Neural crest cell (in vitro differentiated cells): ENCODE data around the gene TMEM132A. TPM values are rescaled to one million over a fixed set of nuclear protein-coding genes. Genes with fewer than 3 reads are reported as not detected.

Experiments used
- DNase-seq: peaks from one replicate; pipeline ENCODE4 v3.0.0; 2021; ENCODE audit warnings: low read depth, mixed read lengths, low spot score
- H3K27ac Mint-ChIP-seq: one replicate; pipeline ENCODE4 v1.8.0; 2021; ENCODE audit warnings: mild to moderate bottlenecking, mixed read lengths; ENCODE audit not compliant: unreplicated experiment
- H3K27me3 Mint-ChIP-seq: 2 replicates; pipeline ENCODE4 v1.8.0; 2021; ENCODE audit warnings: low read depth, mild to moderate bottlenecking, mixed read lengths
- H3K36me3 Mint-ChIP-seq: 2 replicates; pipeline ENCODE4 v1.8.0; 2021; ENCODE audit warnings: low read depth, mild to moderate bottlenecking, mixed read lengths
- H3K4me1 Mint-ChIP-seq: 2 replicates; pipeline ENCODE4 v1.8.0; 2021; ENCODE audit warnings: mixed read lengths
- H3K4me3 Mint-ChIP-seq: one replicate; pipeline ENCODE4 v1.8.0; 2021; ENCODE audit warnings: mild to moderate bottlenecking, mixed read lengths
- H3K9me3 Mint-ChIP-seq: 2 replicates; pipeline ENCODE4 v1.8.0; 2021; ENCODE audit warnings: mixed read lengths
- total RNA-seq: library from RNA; stranded (reverse); gene quantifications from 2 replicates; pipeline ENCODE4 v1.2.1, GENCODE V29; 2021
- TF ChIP-seq, protein P1 (sequence below): fragments of 200-600 bp; sonication (generic); conservative IDR thresholded peaks from 2 replicates; pipeline ENCODE4 v1.5.0; 2021; ENCODE audit warnings: antibody characterized with exemption, mild to moderate bottlenecking

The TMEM132A gene
- total RNA-seq, 1 donor from 2014 or later = 216 TPM

DNA sequence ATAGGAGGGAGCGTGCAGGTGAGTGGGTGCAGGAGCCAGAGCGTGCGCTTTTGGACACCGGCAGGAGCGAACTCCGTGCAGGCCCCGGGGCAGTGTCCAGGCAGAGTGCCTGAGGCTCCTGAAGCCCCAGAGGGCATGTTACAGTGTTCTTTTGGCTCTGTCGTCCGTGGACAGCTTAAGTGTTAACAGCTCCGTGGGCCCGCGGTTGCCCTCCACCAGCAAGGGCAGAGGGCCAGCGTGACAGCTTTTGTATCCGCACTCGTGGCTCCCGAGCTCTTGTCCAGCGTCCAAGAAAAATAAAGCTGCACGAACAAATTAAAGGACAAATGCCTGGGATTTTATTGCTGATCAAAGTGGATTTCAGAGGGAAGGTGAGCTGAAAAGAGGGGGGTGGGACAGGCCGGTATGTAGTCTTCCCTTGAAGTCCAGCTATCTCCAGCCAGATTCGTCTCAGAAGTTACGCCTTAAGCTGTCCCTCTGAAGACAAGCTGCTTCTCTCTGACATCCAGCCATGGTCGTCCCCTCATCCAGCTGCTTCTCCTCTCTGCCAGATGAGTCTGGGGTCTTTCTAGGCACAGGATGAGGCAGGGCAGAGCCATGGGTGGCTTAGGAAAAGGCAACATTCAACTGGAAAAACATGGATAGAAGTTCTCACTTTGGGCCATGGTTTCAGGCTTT lies 11.3 kb upstream of the TMEM132A start:
- no peak for DNase-seq
- TF ChIP-seq, protein P1, sequence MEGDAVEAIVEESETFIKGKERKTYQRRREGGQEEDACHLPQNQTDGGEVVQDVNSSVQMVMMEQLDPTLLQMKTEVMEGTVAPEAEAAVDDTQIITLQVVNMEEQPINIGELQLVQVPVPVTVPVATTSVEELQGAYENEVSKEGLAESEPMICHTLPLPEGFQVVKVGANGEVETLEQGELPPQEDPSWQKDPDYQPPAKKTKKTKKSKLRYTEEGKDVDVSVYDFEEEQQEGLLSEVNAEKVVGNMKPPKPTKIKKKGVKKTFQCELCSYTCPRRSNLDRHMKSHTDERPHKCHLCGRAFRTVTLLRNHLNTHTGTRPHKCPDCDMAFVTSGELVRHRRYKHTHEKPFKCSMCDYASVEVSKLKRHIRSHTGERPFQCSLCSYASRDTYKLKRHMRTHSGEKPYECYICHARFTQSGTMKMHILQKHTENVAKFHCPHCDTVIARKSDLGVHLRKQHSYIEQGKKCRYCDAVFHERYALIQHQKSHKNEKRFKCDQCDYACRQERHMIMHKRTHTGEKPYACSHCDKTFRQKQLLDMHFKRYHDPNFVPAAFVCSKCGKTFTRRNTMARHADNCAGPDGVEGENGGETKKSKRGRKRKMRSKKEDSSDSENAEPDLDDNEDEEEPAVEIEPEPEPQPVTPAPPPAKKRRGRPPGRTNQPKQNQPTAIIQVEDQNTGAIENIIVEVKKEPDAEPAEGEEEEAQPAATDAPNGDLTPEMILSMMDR = no peak
- Mint-ChIP-seq H3K27ac (peak overlapping the region; percentile 99), H3K4me1 (peaks cover 41% of the 10 kb centered on the region), H3K36me3 (peaks cover 2% of the 10 kb centered on the region), H3K4me3 (peak overlapping the region; percentile 97), H3K9me3 (no peaks in the 10 kb centered on the region), H3K27me3 (peaks cover 32% of the 10 kb centered on the region)

GRCh38 chr11:60913793-60914632 lies 10.2 kb upstream of the TMEM132A start, which contains the start of gene TMEM109:
TMEM109 (plus strand) TSS chr11:60914158; CDS start chr11:60919694, 5,536 bp downstream.
- no peaks in the 10 kb centered on the region for H3K9me3 Mint-ChIP-seq
- H3K27me3 Mint-ChIP-seq = peaks cover 22% of the 10 kb centered on the region
- H3K27ac Mint-ChIP-seq = peak within 1 kb of the TSS; percentile 99
- H3K4me3 Mint-ChIP-seq = peak within 1 kb of the TSS; percentile 97
- TF ChIP-seq, protein P1 = no peak
- peaks cover 41% of the 10 kb centered on the region for H3K4me1 Mint-ChIP-seq
- peak; percentile 76 for DNase-seq
- H3K36me3 Mint-ChIP-seq = peaks cover 2% of the 10 kb centered on the region

DNA sequence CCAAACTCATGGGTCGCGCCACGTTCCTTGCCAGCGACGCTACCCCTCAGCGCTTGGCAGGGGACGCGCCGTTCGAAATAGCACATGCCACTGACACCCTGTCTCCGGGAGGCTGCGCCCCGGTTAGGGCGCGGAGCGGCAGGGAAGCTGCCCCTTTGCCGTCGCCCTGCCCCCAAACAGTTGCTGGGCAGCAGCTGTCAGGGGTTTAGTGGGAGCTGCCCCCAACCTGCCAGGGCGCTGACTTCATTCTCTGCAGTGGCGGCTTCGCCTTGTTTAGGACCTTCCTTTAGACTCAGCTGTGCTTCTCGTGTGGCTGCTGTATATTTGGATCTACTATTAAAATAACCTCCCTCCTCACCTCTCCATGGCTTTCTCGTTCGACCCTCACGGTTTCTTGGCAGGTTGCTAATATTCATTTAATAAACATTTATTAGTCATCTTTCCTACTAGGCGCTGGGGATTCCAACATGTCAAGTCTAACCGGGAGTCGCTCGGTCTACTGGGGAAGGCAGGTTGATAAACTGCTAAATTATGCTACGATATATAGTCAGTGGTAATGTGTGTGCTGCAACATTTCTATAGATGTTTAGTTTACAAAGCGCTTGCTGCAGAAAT lies 9.5 kb upstream of the TMEM132A start:
- H3K27ac Mint-ChIP-seq = peak overlapping the region; percentile 93
- TF ChIP-seq, protein P1 = no peak
- DNase-seq = peak; percentile 25
- H3K4me1 Mint-ChIP-seq = peaks cover 41% of the 10 kb centered on the region
- H3K27me3 Mint-ChIP-seq = peaks cover 14% of the 10 kb centered on the region
- peaks cover 2% of the 10 kb centered on the region for H3K36me3 Mint-ChIP-seq
- no peaks in the 10 kb centered on the region for H3K9me3 Mint-ChIP-seq
- H3K4me3 Mint-ChIP-seq = peak overlapping the region; percentile 97

DNA sequence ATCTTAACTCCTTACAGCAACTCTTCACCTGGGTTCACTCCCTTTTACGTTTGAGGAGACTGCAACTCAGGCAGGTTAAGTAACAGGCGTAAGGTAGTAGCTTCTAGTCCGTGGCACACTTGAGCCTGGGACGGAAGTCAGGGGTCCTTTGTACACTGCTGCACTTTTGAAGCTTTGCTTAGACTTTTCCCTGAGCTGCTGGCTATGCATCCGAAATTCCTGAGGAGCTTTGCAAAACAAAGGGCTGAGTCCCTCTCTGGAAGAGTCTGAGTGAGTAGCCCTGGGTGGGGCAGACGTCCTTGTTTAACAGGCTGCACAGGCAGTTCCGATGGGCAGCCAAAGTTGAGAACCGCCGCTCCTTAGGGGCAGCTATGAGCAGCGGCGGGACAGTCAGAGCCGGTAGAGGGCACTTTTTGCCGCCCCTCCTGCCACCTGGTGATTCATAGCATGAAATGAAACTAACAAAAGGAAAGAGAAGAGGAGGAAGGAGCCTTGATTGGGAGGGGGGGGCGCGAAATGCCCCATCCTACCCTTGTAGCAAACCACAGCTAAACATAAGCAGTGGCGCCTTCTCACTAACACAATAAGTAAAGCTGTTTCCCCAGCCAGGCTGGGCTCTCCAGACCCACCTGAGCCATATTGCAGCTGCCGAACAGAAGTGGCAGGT lies 8.9 kb upstream of the TMEM132A start:
- Mint-ChIP-seq H3K27ac (peak overlapping the region; percentile 23), H3K4me3 (peak overlapping the region; percentile 97), H3K4me1 (peaks cover 41% of the 10 kb centered on the region), H3K27me3 (peaks cover 10% of the 10 kb centered on the region), H3K9me3 (no peaks in the 10 kb centered on the region), H3K36me3 (peaks cover 3% of the 10 kb centered on the region)
- TF ChIP-seq, protein P1 = no peak
- DNase-seq = no peak

- Mint-ChIP-seq H3K27ac (no peak overlapping the region), H3K27me3 (peaks cover 2% of the 10 kb centered on the region), H3K4me3 (peak overlapping the region; percentile 47)
Measured at GRCh38 chr11:60916669-60917206, 7.5 kb upstream of the TMEM132A start.

More at GRCh38 chr11:60916669-60917206, 7.5 kb upstream of the TMEM132A start:
- TF ChIP-seq, protein P1 = no peak
- Mint-ChIP-seq H3K4me1 (peaks cover 41% of the 10 kb centered on the region), H3K9me3 (no peaks in the 10 kb centered on the region), H3K36me3 (peaks cover 12% of the 10 kb centered on the region)
- DNase-seq = no peak
